Type B pancreatic cell (in vitro differentiated cells): ENCODE results near the gene ASIC2. TPM values are rescaled to one million over a fixed set of nuclear protein-coding genes. Genes with fewer than 3 reads are reported as not detected.

Experiments
- DNase-seq: peaks from one replicate; pipeline ENCODE4 v3.0.0; 2021; ENCODE audit warnings: mixed read lengths; ENCODE audit not compliant: unreplicated experiment; ENCODE audit errors: extremely low spot score
- H3K27ac Mint-ChIP-seq: 2 replicates; pipeline ENCODE4 v1.8.0; 2021; ENCODE audit warnings: mild to moderate bottlenecking, mixed read lengths
- H3K27me3 Mint-ChIP-seq: 2 replicates; pipeline ENCODE4 v1.8.0; 2021; ENCODE audit warnings: mixed read lengths
- H3K36me3 Mint-ChIP-seq: 2 replicates; pipeline ENCODE4 v1.8.0; 2021; ENCODE audit warnings: mixed read lengths
- H3K4me1 Mint-ChIP-seq: one replicate; pipeline ENCODE4 v1.8.0; 2021; ENCODE audit warnings: mixed read lengths; ENCODE audit not compliant: unreplicated experiment
- H3K4me3 Mint-ChIP-seq: 2 replicates; pipeline ENCODE4 v1.8.0; 2021; ENCODE audit warnings: mild to moderate bottlenecking, mixed read lengths
- H3K9me3 Mint-ChIP-seq: 2 replicates; pipeline ENCODE4 v1.8.0; 2021; ENCODE audit warnings: mixed read lengths
- CTCF ChIP-seq: fragments of 200-600 bp; sonication (generic); conservative IDR thresholded peaks from 2 replicates; pipeline ENCODE4 v1.5.0; 2021; ENCODE audit warnings: antibody characterized with exemption, mild to moderate bottlenecking
- total RNA-seq: library from RNA; stranded (reverse); gene quantifications from 2 replicates; pipeline ENCODE4 v1.2.1, GENCODE V29; 2021; ENCODE audit warnings: low replicate concordance

The ASIC2 gene
- total RNA-seq, 1 donor from 2014 or later = 3.4 TPM

GRCh38 chr17:33273743-33274410 is 19.2 kb downstream of the ASIC2 start:
- Mint-ChIP-seq H3K27ac (no peak overlapping the region), H3K4me1 (peaks cover 12% of the 10 kb centered on the region)
- TF ChIP-seq CTCF = no peak

GRCh38 chr17:33273271-33273670 is 19.8 kb downstream of the ASIC2 start:
- no peak for TF ChIP-seq CTCF
- H3K36me3 Mint-ChIP-seq = no peaks in the 10 kb centered on the region

More at GRCh38 chr17:33273743-33274410, 19.2 kb downstream of the ASIC2 start:
- no peak overlapping the region for H3K4me3 Mint-ChIP-seq
- no peaks in the 10 kb centered on the region for H3K9me3 Mint-ChIP-seq
- DNase-seq = no peak
- peaks cover 42% of the 10 kb centered on the region for H3K27me3 Mint-ChIP-seq
- no peaks in the 10 kb centered on the region for H3K36me3 Mint-ChIP-seq

GRCh38 chr17:33272438-33272837 is 20.7 kb downstream of the ASIC2 start:
- peaks cover 40% of the 10 kb centered on the region for H3K27me3 Mint-ChIP-seq
- peaks cover 7% of the 10 kb centered on the region for H3K4me1 Mint-ChIP-seq
- H3K9me3 Mint-ChIP-seq = peaks cover 2% of the 10 kb centered on the region
- no peak overlapping the region for H3K4me3 Mint-ChIP-seq
- DNase-seq = no peak
- no peaks in the 10 kb centered on the region for H3K36me3 Mint-ChIP-seq
- no peak overlapping the region for H3K27ac Mint-ChIP-seq
- TF ChIP-seq CTCF = no peak

More at GRCh38 chr17:33273271-33273670, 19.8 kb downstream of the ASIC2 start:
- Mint-ChIP-seq H3K27ac (no peak overlapping the region), H3K4me1 (peaks cover 12% of the 10 kb centered on the region), H3K4me3 (no peak overlapping the region), H3K9me3 (no peaks in the 10 kb centered on the region), H3K27me3 (peaks cover 40% of the 10 kb centered on the region)
- no peak for DNase-seq

GRCh38 chr17:33269337-33270060 is 23.6 kb downstream of the ASIC2 start:
- peaks cover 46% of the 10 kb centered on the region for H3K27me3 Mint-ChIP-seq
- peaks cover 4% of the 10 kb centered on the region for H3K9me3 Mint-ChIP-seq
- no peak overlapping the region for H3K27ac Mint-ChIP-seq
- peaks cover 16% of the 10 kb centered on the region for H3K4me1 Mint-ChIP-seq
- no peak for TF ChIP-seq CTCF
- no peaks in the 10 kb centered on the region for H3K36me3 Mint-ChIP-seq
- DNase-seq = no peak
- no peak overlapping the region for H3K4me3 Mint-ChIP-seq

- Mint-ChIP-seq H3K27ac (peak overlapping the region; percentile 44), H3K4me1 (peaks cover 16% of the 10 kb centered on the region), H3K9me3 (peaks cover 4% of the 10 kb centered on the region), H3K27me3 (peaks cover 52% of the 10 kb centered on the region), H3K36me3 (no peaks in the 10 kb centered on the region), H3K4me3 (no peak overlapping the region)
- no peak for TF ChIP-seq CTCF
- DNase-seq = no peak
These were observed 25.1 kb downstream of the ASIC2 start for GRCh38 chr17:33267851-33268548.
